ENCODE results near the gene NELL1.

DNA sequence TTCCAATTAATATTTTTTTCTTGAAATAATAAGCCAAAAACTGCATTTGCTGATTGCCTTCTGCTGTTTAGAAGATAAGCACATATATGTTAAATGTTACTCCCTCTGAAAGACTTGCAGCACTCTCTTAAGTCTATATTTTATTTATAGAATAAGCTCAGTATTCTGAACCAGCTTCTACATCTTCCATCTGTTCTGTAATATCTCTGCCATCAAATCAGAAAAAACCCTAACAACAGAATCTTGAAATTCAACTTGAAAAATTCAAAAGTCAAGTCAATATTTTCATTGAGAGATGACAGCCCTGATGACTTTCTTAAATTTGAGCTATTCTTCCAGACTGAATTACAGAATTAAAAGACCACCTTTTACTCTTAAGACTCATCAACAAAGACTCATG is 247.9 kb downstream of the NELL1 start:
- TF ChIP-seq, protein P1, sequence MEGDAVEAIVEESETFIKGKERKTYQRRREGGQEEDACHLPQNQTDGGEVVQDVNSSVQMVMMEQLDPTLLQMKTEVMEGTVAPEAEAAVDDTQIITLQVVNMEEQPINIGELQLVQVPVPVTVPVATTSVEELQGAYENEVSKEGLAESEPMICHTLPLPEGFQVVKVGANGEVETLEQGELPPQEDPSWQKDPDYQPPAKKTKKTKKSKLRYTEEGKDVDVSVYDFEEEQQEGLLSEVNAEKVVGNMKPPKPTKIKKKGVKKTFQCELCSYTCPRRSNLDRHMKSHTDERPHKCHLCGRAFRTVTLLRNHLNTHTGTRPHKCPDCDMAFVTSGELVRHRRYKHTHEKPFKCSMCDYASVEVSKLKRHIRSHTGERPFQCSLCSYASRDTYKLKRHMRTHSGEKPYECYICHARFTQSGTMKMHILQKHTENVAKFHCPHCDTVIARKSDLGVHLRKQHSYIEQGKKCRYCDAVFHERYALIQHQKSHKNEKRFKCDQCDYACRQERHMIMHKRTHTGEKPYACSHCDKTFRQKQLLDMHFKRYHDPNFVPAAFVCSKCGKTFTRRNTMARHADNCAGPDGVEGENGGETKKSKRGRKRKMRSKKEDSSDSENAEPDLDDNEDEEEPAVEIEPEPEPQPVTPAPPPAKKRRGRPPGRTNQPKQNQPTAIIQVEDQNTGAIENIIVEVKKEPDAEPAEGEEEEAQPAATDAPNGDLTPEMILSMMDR (IDR thresholded peaks at IDR 0.05; ENCODE audit: low read depth, low read length, poor library complexity, severe bottlenecking): no peak
- no peak for TF ChIP-seq EZH2phosphoT487 (IDR thresholded peaks at IDR 0.05; ENCODE audit: borderline replicate concordance, low read length)
